A549 treated with DMSO at 1 μM for 4 hours (cell line): ENCODE data around the gene MCM5. TPM values are rescaled to one million over a fixed set of nuclear protein-coding genes. Genes with fewer than 3 reads are reported as not detected.

ENCODE experiments used
- total RNA-seq: library from RNA; stranded (reverse); fragments of 200-300 nt; extraction: Qiagen RNA extraction; gene quantifications from 5 replicates; pipeline ENCODE4 v1.2.3, GENCODE V29; 2022; ENCODE audit warnings: low read depth

The MCM5 gene
- total RNA-seq = 67.8 to 97.0 TPM (median 90.8 TPM) in 5 replicates

DNA sequence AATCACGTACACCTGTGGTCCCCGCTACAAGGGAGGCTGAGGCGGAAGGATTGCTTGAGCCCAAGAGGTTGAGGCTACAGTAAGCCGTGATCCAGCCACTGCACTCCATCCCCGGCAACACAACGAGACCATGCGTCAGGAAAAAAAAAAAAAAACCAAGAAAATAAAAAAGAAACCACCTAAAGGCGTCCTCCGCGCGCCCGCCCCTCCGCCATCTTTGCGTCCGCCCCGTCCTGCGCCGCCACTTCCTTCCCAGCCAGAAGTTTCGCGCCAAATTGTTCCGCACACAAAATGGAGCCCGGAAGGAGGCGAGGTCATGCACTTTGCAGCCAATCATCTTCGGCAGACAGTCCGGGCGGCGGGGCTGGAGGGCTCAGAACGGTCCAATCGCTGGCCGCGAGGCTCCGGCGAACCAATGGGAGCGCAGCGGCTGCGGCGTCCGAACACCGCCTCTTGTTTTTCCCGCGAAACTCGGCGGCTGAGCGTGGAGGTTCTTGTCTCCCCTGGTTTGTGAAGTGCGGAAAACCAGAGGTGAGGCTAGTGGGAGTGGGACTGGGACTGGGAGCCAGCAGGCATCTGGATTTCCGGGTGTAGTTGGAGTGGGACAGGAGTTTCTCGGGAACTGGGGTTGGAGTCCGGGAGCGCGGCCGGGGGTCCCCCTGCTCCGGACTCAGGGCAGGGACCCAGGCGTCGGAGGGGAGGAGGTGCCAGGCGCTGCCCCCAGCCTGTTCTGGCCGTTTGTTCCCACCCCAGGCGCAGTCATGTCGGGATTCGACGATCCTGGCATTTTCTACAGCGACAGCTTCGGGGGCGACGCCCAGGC lies at the start of gene MCM5:
Gene MCM5 (plus strand): TSS at position 463 of the 823 bp plus-strand sequence. CDS start 299 bp downstream, at position 762.

DNA sequence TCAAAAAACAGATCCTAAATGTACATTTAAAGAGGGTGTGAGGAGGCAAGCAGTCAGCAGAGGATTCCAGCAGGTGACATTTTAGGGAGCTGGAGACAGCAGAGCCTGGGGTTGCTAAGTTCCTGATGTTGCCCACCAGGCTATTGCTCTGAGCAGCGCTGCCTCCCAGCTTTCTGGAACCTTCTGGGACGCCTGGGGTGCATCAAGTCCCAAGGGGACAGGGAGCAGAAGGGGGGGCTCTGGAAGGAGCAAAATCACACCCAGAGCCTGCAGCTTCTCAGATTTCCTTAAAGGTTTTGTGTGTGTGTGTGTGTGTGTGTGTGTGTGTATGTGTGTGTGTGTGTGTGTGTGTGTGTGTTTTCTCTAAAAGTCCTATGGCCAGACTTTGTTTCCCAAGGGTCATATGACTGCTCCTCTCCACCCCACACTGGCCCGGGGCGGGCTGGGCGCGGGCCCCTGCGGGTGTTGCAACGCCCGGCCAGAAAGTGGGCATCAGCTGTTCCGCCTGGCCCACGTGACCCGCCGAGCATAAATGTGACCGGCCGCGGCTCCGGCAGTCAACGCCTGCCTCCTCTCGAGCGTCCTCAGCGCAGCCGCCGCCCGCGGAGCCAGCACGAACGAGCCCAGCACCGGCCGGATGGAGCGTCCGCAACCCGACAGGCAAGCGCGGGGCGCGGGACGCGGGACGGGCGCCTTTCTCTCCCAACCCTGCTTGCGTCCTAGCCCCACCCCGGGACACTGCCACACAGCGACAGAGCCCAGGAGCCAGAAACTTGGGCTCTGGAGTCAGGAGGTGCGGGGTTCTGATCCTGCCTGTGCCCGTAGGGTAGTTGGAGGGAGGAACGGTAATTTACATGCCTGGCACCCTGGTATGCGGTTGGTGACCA lies 19.2 kb upstream of the MCM5 start, which contains the start of gene HMOX1:
Gene HMOX1 (plus strand): TSS at position 560 of the 887 bp plus-strand sequence. CDS start 78 bp downstream, at position 638.

Other genes starting within 250 kb of the MCM5 start
- 10.8 to 18.0 TPM (median 13.9 TPM) in 5 replicates for gene HMGXB4, start 142.6 kb upstream of the MCM5 start, total RNA-seq
- 15.7 to 17.5 TPM (median 16.3 TPM) in 5 replicates for gene TOM1, start 100.2 kb upstream of the MCM5 start, total RNA-seq
- 704 to 935 TPM (median 733 TPM) in 5 replicates for gene HMOX1, start 19.0 kb upstream of the MCM5 start, total RNA-seq
- 1.1 to 1.5 TPM (median 1.3 TPM) in 5 replicates for gene RASD2, start 140.7 kb downstream of the MCM5 start, total RNA-seq
- 6.0 to 11.2 TPM (median 6.8 TPM) in 5 replicates for gene MB, start 217.2 kb downstream of the MCM5 start, total RNA-seq
- gene APOL6, start 248.3 kb downstream of the MCM5 start, total RNA-seq = 2.2 to 2.9 TPM (median 2.3 TPM) in 5 replicates